Breast epithelium (tissue), 4 donors: ENCODE measurements around the gene HCN1. TPM values are rescaled to one million over a fixed set of nuclear protein-coding genes. Genes with fewer than 3 reads are reported as not detected.

ENCODE experiments used
- DNase-seq, 2 donors: peaks; one replicate each; pipeline ENCODE4 v3.0.0-alpha.2; 2019; ENCODE audit warnings: low spot score in 2 of 2
- H3K27ac ChIP-seq, 2 donors: fragments of 200-600 bp; sonication (generic) in 1 of 2; one replicate each; pipeline ENCODE4 v1.5.1; 2016 to 2019; ENCODE audit warnings: mild to moderate bottlenecking in 1 of 2
- H3K27me3 ChIP-seq, 2 donors: fragments of 200-600 bp; sonication (generic) in 1 of 2; one replicate each; pipeline versions ENCODE4 v1.5.1 to v1.6.0; 2017 to 2019; ENCODE audit warnings: control low read depth in 1 of 2, mild to moderate bottlenecking in 1 of 2
- H3K36me3 ChIP-seq: fragments of 200-600 bp; one replicate; pipeline ENCODE4 v1.5.1; 2019
- H3K4me1 ChIP-seq, 2 donors: fragments of 200-600 bp; sonication (generic); one replicate each; pipeline ENCODE4 v1.5.1; 2016 to 2019; ENCODE audit warnings: control low read depth in 1 of 2
- H3K4me3 ChIP-seq, 3 donors: fragments of 200-600 bp; sonication (generic); 1 replicate in 2 of 3; 2 replicates in 1 of 3; pipeline ENCODE4 v1.5.1; 2016 to 2019; ENCODE audit warnings: mild to moderate bottlenecking in 3 of 3, moderate library complexity in 2 of 3
- H3K9me3 ChIP-seq, 2 donors: fragments of 200-600 bp; sonication (generic) in 1 of 2; one replicate each; pipeline ENCODE4 v1.5.1; 2016 to 2019; ENCODE audit warnings: control low read depth in 1 of 2
- CTCF ChIP-seq, 3 donors: fragments of 450-650 bp; IDR thresholded peaks; one replicate each; pipeline ENCODE4 v1.5.1; 2016 to 2017; ENCODE audit warnings: antibody characterized with exemption in 3 of 3, mild to moderate bottlenecking in 3 of 3, moderate library complexity in 3 of 3
- POLR2A ChIP-seq: fragments of 450-650 bp; IDR thresholded peaks from one replicate; pipeline ENCODE4 v1.6.1; 2016; ENCODE audit warnings: antibody characterized with exemption, mild to moderate bottlenecking, moderate library complexity
- POLR2AphosphoS5 ChIP-seq, 3 donors: sonication (generic); formaldehyde crosslinking; IDR thresholded peaks; one replicate each; pipeline ENCODE4 v1.6.1; 2017; ENCODE audit warnings: antibody characterized with exemption in 3 of 3
- intact Hi-C: fragments of 100-400 bp; cut with DNase I; formaldehyde crosslinking; loops from one replicate; pipeline ENCODE4 v1.15.1; 2023; ENCODE audit warnings: low total_unique reads
- total RNA-seq, 3 donors: library from RNA; depleted of rRNA; stranded (reverse); fragments of >200 nt; gene quantifications; one replicate each; pipeline ENCODE4 v1.1.0, GENCODE V29; 2016

HCN1 gene
- total RNA-seq, 3 donors from 2014 or later: under 0.01 to 0.33 (median 0.29) TPM

- Histone ChIP-seq H3K27ac (no peak overlapping the region), H3K4me1 (no peaks in the 10 kb centered on the region), H3K36me3 (no peaks in the 10 kb centered on the region), H3K9me3 (no peaks in the 10 kb centered on the region), H3K4me3 (no peak overlapping the region), H3K27me3 (no peaks in the 10 kb centered on the region)
- TF ChIP-seq POLR2AphosphoS5 (IDR thresholded peaks at IDR 0.05) (no peak), POLR2A (no peak), CTCF (IDR thresholded peaks at IDR 0.05) (no peak)
- intact Hi-C loops: no loop called here
- no peak for DNase-seq
Observed at GRCh38 chr5:45277860-45278259, 418.3 kb downstream of the HCN1 start.

GRCh38 chr5:45274241-45274640 is 421.9 kb downstream of the HCN1 start:
- no peak overlapping the region for H3K4me3 ChIP-seq
- H3K27me3 ChIP-seq: no peaks in the 10 kb centered on the region
- H3K4me1 ChIP-seq: no peaks in the 10 kb centered on the region
- intact Hi-C loops: no loop called here
- TF ChIP-seq POLR2A (no peak), POLR2AphosphoS5 (IDR thresholded peaks at IDR 0.05) (no peak), CTCF (IDR thresholded peaks at IDR 0.05) (no peak)
- H3K36me3 ChIP-seq: no peaks in the 10 kb centered on the region
- H3K9me3 ChIP-seq: no peaks in the 10 kb centered on the region
- no peak overlapping the region for H3K27ac ChIP-seq
- DNase-seq: no peak

- no peak overlapping the region for H3K27ac ChIP-seq
- H3K36me3 ChIP-seq: no peaks in the 10 kb centered on the region
- H3K9me3 ChIP-seq: no peaks in the 10 kb centered on the region
- no peaks in the 10 kb centered on the region for H3K27me3 ChIP-seq
- intact Hi-C loops: no loop called here
- no peak overlapping the region for H3K4me3 ChIP-seq
- TF ChIP-seq POLR2AphosphoS5 (IDR thresholded peaks at IDR 0.05) (no peak), POLR2A (no peak), CTCF (IDR thresholded peaks at IDR 0.05) (no peak)
- DNase-seq: no peak
- H3K4me1 ChIP-seq: no peaks in the 10 kb centered on the region
Observed at GRCh38 chr5:45271626-45272025, 424.6 kb downstream of the HCN1 start.

GRCh38 chr5:45264447-45264846 is 431.7 kb downstream of the HCN1 start:
- no peak overlapping the region for H3K27ac ChIP-seq

GRCh38 chr5:45262061-45262590 is 434.1 kb downstream of the HCN1 start:
- H3K27ac ChIP-seq: no peak overlapping the region
- H3K36me3 ChIP-seq: no peaks in the 10 kb centered on the region
- TF ChIP-seq CTCF (IDR thresholded peaks at IDR 0.05): no peak
- no peak for TF ChIP-seq POLR2A
- no peak for TF ChIP-seq POLR2AphosphoS5 (IDR thresholded peaks at IDR 0.05)
- no peaks in the 10 kb centered on the region for H3K4me1 ChIP-seq
- no peaks in the 10 kb centered on the region for H3K27me3 ChIP-seq
- intact Hi-C loops: no loop called here
- H3K4me3 ChIP-seq: no peak overlapping the region
- H3K9me3 ChIP-seq: peaks cover 0 to 4% of the 10 kb centered on the region in 2 donors
- no peak for DNase-seq

More at GRCh38 chr5:45264447-45264846, 431.7 kb downstream of the HCN1 start:
- H3K9me3 ChIP-seq: peaks cover 0 to 4% of the 10 kb centered on the region in 2 donors
- no peaks in the 10 kb centered on the region for H3K27me3 ChIP-seq
- TF ChIP-seq CTCF (IDR thresholded peaks at IDR 0.05): no peak
- no peak for TF ChIP-seq POLR2A
- no peak for TF ChIP-seq POLR2AphosphoS5 (IDR thresholded peaks at IDR 0.05)
- no peaks in the 10 kb centered on the region for H3K36me3 ChIP-seq
- no peak overlapping the region for H3K4me3 ChIP-seq
- no peaks in the 10 kb centered on the region for H3K4me1 ChIP-seq
- no peak for DNase-seq
- intact Hi-C loops: no loop called here
